Stomach (tissue), 9 donors: ENCODE results near the gene SCYL3. TPM values are rescaled to one million over a fixed set of nuclear protein-coding genes. Genes with fewer than 3 reads are reported as not detected.
A peak's percentile ranks its signal among the peaks of the same experiment; 100 is the strongest.

Experiments
- DNase-seq, 2 donors: peaks; one replicate each; pipeline versions ENCODE4 v3.0.0 to v3.0.0-alpha.2; 2013 to 2019
- H3K27ac ChIP-seq, 5 donors: fragments of 200-600 bp in 4 of 5; sonication (generic) in 4 of 5; one replicate each; pipeline ENCODE4 v1.5.1; 2013 to 2019; ENCODE audit warnings: mild to moderate bottlenecking in 1 of 5, moderate library complexity in 1 of 5
- H3K27me3 ChIP-seq, 3 donors: fragments of 200-600 bp; sonication (generic); one replicate each; pipeline ENCODE4 v1.5.1; 2017 to 2019; ENCODE audit warnings: mixed run types in 1 of 3
- H3K36me3 ChIP-seq, 4 donors: fragments of 200-600 bp; sonication (generic); 1 replicate in 3 of 4; 2 replicates in 1 of 4; pipeline ENCODE4 v1.5.1; 2016 to 2019
- H3K4me1 ChIP-seq, 4 donors: fragments of 200-600 bp; sonication (generic); one replicate each; pipeline ENCODE4 v1.5.1; 2016 to 2019
- H3K4me3 ChIP-seq, 4 donors: fragments of 200-600 bp; sonication (generic) in 3 of 4; one replicate each; pipeline ENCODE4 v1.5.1; 2016 to 2019; ENCODE audit warnings: mild to moderate bottlenecking in 1 of 4
- H3K9me3 ChIP-seq, 4 donors: fragments of 200-600 bp; sonication (generic); one replicate each; pipeline ENCODE4 v1.5.1; 2016 to 2019
- CTCF ChIP-seq, 7 experiments: fragments of 450-650 bp in 4 of 7; fragments of 200-600 bp in 3 of 7; sonication (generic) in 3 of 7; IDR thresholded peaks; one replicate each; pipeline ENCODE4 v1.5.1; 2016 to 2019; ENCODE audit warnings: antibody characterized with exemption in 7 of 7, control low read depth in 2 of 7, mild to moderate bottlenecking in 1 of 7
- EP300 ChIP-seq: sonication (generic); formaldehyde crosslinking; IDR thresholded peaks from one replicate; pipeline ENCODE4 v1.6.1; 2017; ENCODE audit warnings: antibody characterized with exemption
- POLR2A ChIP-seq, 4 donors: fragments of 450-650 bp; IDR thresholded peaks; one replicate each; pipeline ENCODE4 v1.6.1; 2016; ENCODE audit warnings: antibody characterized with exemption in 4 of 4, control low read depth in 2 of 4, mild to moderate bottlenecking in 1 of 4, moderate library complexity in 1 of 4
- POLR2AphosphoS5 ChIP-seq, 3 donors: sonication (generic); formaldehyde crosslinking; IDR thresholded peaks; one replicate each; pipeline ENCODE4 v1.6.1; 2016; ENCODE audit warnings: antibody characterized with exemption in 3 of 3
- WGBS, 5 donors: extraction: QIAGEN DNeasy Blood & Tissue Kit in 3 of 5; methylation state at CpG; one replicate each; pipeline versions ENCODE4 v1.1.5 to v1.1.7; 2013 to 2018; 5-methylcytosine and 5-hydroxymethylcytosine counted together
- intact Hi-C: fragments of 100-400 bp; cut with DNase I; formaldehyde crosslinking; loops from one replicate; pipeline ENCODE4 v1.15.1; 2023; ENCODE audit warnings: low total_unique reads
- polyA plus RNA-seq, 3 donors: library from polyadenylated mRNA; stranded (reverse); fragments of 200-250 nt; gene quantifications; one replicate each; pipeline ENCODE4 v1.2.3, GENCODE V29; 2013
- total RNA-seq, 5 donors: library from RNA; depleted of rRNA; stranded (reverse); fragments of >200 nt; gene quantifications; one replicate each; pipeline versions ENCODE4 v1.1.0 to v1.2.3, GENCODE V29; 2014 to 2016
- donor health status: healthy with polysubstance abuse.
- donor health status: Bipolar disorder and iron deficiency.
- donor health status: healthy.

The SCYL3 gene
- total and polyA plus RNA-seq, 8 donors = 2.3 to 17.1 (median 4.7) TPM

DNA sequence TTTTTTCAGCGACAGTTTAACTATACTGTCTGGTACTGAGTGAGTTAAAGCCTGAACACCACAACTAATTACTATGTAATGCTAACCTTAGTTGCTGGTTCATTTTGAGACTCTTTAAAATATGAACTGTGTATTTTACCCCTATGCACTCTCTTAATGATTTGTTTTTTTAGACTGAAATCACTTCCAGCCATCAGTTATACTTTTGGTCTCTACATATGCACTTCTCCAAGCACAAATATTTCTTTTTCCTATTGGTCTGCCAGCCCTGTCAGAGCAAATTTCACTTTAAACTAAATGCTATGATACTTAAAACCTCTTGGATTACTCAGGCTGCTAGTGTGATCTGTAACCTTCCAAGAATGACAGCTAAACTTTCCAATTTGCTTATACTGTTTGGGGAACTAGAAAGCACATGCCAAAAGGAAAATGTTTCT, 38.1 kb upstream of the SCYL3 start:
- TF ChIP-seq POLR2A (IDR thresholded peaks at IDR 0.05) (no peak), EP300 (no peak), POLR2AphosphoS5 (IDR thresholded peaks at IDR 0.05) (no peak), CTCF (IDR thresholded peaks at IDR 0.05) (no peak)
- Histone ChIP-seq H3K27ac (no peak overlapping the region), H3K27me3 (no peaks in the 10 kb centered on the region), H3K36me3 (no peaks in the 10 kb centered on the region), H3K9me3 (no peaks in the 10 kb centered on the region), H3K4me1 (peaks cover 0 to 21% (median 10%) of the 10 kb centered on the region in 4 donors), H3K4me3 (no peak overlapping the region)
- DNase-seq = peak in 1 of 2 donors; percentile 32
- 75 to 84% (median 81%) methylated on average over 1 of the region's 1 CpG for WGBS, 5 donors
- intact Hi-C loops = no loop called here

DNA sequence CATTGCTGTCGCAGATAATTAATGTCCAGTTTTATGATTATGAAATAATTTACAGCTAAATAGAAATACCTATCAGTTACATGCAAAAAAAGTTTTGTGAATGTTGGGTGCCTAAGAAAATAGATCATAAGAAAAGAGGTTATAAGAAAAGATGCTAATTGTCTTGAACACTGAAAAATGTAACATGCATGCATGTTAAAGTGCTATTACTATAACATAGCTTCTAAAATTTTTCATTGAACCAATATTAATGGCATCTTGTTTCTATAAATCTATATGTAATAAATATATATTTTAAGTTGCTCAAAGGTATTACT, 35.5 kb upstream of the SCYL3 start:
- no peaks in the 10 kb centered on the region for H3K27me3 ChIP-seq
- intact Hi-C loops = no loop called here
- H3K36me3 ChIP-seq = no peaks in the 10 kb centered on the region
- TF ChIP-seq CTCF (IDR thresholded peaks at IDR 0.05) = peak in 1 of 7 experiments; percentile 3
- no peak for TF ChIP-seq POLR2A (IDR thresholded peaks at IDR 0.05)
- TF ChIP-seq EP300 = no peak
- no peak for TF ChIP-seq POLR2AphosphoS5 (IDR thresholded peaks at IDR 0.05)
- 17 to 27% (median 20%) methylated on average over 1 of the region's 1 CpG for WGBS, 5 donors
- H3K27ac ChIP-seq = no peak overlapping the region
- no peaks in the 10 kb centered on the region for H3K9me3 ChIP-seq
- no peak for DNase-seq
- peaks cover 0 to 13% (median 7%) of the 10 kb centered on the region in 4 donors for H3K4me1 ChIP-seq
- no peak overlapping the region for H3K4me3 ChIP-seq

GRCh38 chr1:169928438-169929209, 34.9 kb upstream of the SCYL3 start:
- TF ChIP-seq POLR2A (IDR thresholded peaks at IDR 0.05) (no peak), CTCF (IDR thresholded peaks at IDR 0.05) (peak in 5 of 7 experiments; percentile 20 to 59 (median 47))
- DNase-seq = peak in 1 of 2 donors; percentile 72
- intact Hi-C loops = no loop called here
- Histone ChIP-seq H3K27ac (no peak overlapping the region), H3K4me3 (no peak overlapping the region), H3K4me1 (peaks cover 0 to 9% (median 5%) of the 10 kb centered on the region in 4 donors), H3K27me3 (no peaks in the 10 kb centered on the region), H3K9me3 (no peaks in the 10 kb centered on the region), H3K36me3 (no peaks in the 10 kb centered on the region)
- WGBS, 5 donors = 39 to 45% (median 41%) methylated on average over 6 of the region's 6 CpGs

DNA sequence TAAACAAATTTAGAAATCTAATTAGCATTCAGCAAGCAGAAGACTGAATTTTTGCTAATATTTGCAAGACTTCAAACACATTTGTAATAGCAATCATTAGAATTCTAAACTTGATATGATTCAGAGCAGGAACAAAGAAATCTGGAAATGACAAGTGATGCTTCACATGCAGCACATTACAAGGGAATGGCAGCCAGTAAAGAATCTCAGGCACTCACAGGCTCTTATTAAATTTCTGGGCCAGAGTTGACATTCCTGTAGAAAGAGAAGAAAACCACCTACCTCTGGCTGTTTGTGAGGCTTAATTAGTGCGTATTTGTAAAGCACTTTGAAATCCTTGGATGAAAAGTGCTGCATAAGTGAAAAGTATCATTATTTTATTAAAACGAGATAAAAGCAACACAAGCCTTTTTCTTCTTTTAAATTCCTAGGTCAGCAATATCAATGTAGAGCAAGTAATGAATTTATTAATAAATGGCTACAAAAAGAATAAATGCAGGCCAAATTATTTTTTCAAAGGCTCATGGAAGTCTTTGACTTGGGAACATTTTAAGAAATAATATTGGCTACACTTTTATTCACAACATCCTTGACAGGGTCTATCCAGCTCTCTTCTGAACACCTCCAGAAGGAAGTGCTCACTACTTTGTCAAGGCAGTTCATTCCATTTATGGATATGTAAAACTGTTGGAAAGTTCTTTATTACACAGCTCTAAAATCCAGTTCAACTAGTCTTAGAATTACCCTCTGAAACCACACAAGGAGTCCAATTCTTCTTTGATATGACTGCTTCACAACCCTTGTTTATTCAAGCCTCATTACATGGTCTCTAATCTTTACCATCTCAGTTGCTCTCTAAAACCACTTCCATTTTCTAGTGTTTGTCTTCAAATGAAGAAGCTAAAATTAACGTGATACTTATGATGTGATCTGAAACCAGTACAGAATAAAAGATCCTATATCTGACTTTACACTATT, 32.1 kb upstream of the SCYL3 start:
- no peaks in the 10 kb centered on the region for H3K27me3 ChIP-seq
- H3K36me3 ChIP-seq = peaks cover 0 to 9% (median 6%) of the 10 kb centered on the region in 4 donors
- peak in 1 of 2 donors; percentile 27 for DNase-seq
- no peak overlapping the region for H3K4me3 ChIP-seq
- intact Hi-C loops = no loop called here
- no peak overlapping the region for H3K27ac ChIP-seq
- 53 to 63% (median 59%) methylated on average over 3 of the region's 3 CpGs for WGBS, 5 donors
- H3K4me1 ChIP-seq = no peaks in the 10 kb centered on the region
- no peak for TF ChIP-seq POLR2A (IDR thresholded peaks at IDR 0.05)
- no peak for TF ChIP-seq EP300
- TF ChIP-seq POLR2AphosphoS5 (IDR thresholded peaks at IDR 0.05) = no peak
- TF ChIP-seq CTCF (IDR thresholded peaks at IDR 0.05) = no peak
- no peaks in the 10 kb centered on the region for H3K9me3 ChIP-seq
